KMS-11 (cell line): ENCODE results near the gene LTA.

Experiments
- H2AFZ ChIP-seq: fragments of 200-600 bp; sonication (generic); 2 replicates; pipeline ENCODE4 v1.6.1; 2016; ENCODE audit warnings: antibody characterized with exemption, mixed run types, low read depth
- H3K27ac ChIP-seq: fragments of 200-600 bp; sonication (generic); 2 replicates; pipeline ENCODE4 v1.6.1; 2016; ENCODE audit warnings: mild to moderate bottlenecking, mixed run types
- H3K27me3 ChIP-seq: fragments of 200-600 bp; sonication (generic); 2 replicates; pipeline ENCODE4 v1.6.1; 2017; ENCODE audit warnings: mild to moderate bottlenecking, low read depth, mixed run types, moderate library complexity; ENCODE audit not compliant: insufficient read depth
- H3K36me3 ChIP-seq: fragments of 200-600 bp; sonication (generic); 2 replicates; pipeline ENCODE4 v1.6.1; 2017; ENCODE audit warnings: mild to moderate bottlenecking, mixed run types; ENCODE audit not compliant: insufficient read depth
- H3K4me1 ChIP-seq: fragments of 200-600 bp; sonication (generic); 2 replicates; pipeline ENCODE4 v1.6.1; 2016; ENCODE audit warnings: mild to moderate bottlenecking, low read depth, mixed run types; ENCODE audit not compliant: poor library complexity, severe bottlenecking
- H3K4me2 ChIP-seq: fragments of 200-600 bp; sonication (generic); 2 replicates; pipeline ENCODE4 v1.7.0; 2016; ENCODE audit warnings: mild to moderate bottlenecking, mixed run types
- H3K4me3 ChIP-seq: fragments of 200-600 bp; sonication (generic); IDR thresholded peaks from 2 replicates; pipeline ENCODE4 v1.6.1; 2017; ENCODE audit warnings: low read depth, low read length, mixed read lengths; ENCODE audit not compliant: insufficient read depth
- H3K79me2 ChIP-seq: fragments of 200-600 bp; sonication (generic); 2 replicates; pipeline ENCODE4 v1.6.1; 2016; ENCODE audit warnings: low read depth, mixed run types; ENCODE audit not compliant: insufficient read depth
- H3K9ac ChIP-seq: fragments of 200-600 bp; sonication (generic); 2 replicates; pipeline ENCODE4 v1.6.1; 2016; ENCODE audit warnings: mild to moderate bottlenecking, mixed run types
- H4K20me1 ChIP-seq: fragments of 200-600 bp; sonication (generic); 2 replicates; pipeline ENCODE4 v1.6.1; 2016; ENCODE audit warnings: mild to moderate bottlenecking, mixed run types; ENCODE audit not compliant: insufficient read depth
- TF ChIP-seq, protein P1 (sequence below): fragments of 200-600 bp; sonication (generic); conservative IDR thresholded peaks from 2 replicates; pipeline ENCODE4 v1.6.1; 2017; ENCODE audit warnings: low read depth, mild to moderate bottlenecking, antibody characterized with exemption, low read length, moderate library complexity, mixed read lengths

The LTA gene

DNA sequence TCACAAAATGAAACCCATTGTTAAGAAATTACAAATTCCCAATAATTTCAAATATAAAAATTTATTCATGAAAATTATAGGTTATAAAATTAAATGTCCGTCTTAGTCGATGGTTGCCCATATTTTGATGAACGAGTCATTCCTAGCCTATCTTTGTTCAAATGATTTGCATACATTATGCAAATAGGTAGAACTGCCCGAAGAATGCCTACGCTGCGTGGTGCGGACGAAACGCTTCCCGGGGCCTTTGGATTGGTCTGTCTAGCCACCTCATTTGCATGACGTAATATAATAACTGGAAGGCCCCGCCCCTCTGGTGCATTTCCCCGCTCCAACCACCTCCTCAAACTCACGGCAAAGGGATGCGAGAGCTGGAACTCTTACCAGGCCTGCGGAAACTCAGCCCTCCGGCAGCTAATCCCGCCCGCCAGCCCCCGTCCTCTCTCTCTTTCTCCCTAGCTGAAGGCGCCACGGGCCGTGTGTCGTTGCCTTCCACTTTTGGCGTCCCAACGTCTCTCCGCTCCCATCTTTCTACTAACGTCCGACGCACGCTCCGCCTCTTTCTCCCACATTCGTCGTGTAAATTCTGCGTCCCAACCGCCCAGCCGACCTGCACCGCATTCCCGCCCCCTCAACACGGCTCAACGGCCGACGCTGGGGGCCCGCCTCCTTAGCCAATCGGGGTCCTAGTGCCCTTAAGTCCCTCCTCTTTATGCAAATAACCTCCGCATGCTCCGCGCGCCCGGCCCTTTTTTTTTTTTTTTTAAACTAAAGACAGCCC is 47.9 kb downstream of the LTA start:
- H4K20me1 ChIP-seq: no peaks in the 10 kb centered on the region
- peak overlapping the region; percentile 87 for H3K27ac ChIP-seq
- peaks cover 14% of the 10 kb centered on the region; the same call in 1 of the 2 replicates for H3K36me3 ChIP-seq
- H3K79me2 ChIP-seq: peaks cover 39% of the 10 kb centered on the region
- peak overlapping the region; percentile 48; the same call in 1 of the 2 replicates for H2AFZ ChIP-seq
- TF ChIP-seq, protein P1, sequence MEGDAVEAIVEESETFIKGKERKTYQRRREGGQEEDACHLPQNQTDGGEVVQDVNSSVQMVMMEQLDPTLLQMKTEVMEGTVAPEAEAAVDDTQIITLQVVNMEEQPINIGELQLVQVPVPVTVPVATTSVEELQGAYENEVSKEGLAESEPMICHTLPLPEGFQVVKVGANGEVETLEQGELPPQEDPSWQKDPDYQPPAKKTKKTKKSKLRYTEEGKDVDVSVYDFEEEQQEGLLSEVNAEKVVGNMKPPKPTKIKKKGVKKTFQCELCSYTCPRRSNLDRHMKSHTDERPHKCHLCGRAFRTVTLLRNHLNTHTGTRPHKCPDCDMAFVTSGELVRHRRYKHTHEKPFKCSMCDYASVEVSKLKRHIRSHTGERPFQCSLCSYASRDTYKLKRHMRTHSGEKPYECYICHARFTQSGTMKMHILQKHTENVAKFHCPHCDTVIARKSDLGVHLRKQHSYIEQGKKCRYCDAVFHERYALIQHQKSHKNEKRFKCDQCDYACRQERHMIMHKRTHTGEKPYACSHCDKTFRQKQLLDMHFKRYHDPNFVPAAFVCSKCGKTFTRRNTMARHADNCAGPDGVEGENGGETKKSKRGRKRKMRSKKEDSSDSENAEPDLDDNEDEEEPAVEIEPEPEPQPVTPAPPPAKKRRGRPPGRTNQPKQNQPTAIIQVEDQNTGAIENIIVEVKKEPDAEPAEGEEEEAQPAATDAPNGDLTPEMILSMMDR: no peak
- peak overlapping the region; percentile 94; the same call in 1 of the 2 replicates for H3K9ac ChIP-seq
- H3K4me2 ChIP-seq: peak overlapping the region; percentile 77
- no peaks in the 10 kb centered on the region for H3K27me3 ChIP-seq
- no peak overlapping the region for H3K4me3 ChIP-seq
- H3K4me1 ChIP-seq: peaks cover 32% of the 10 kb centered on the region

DNA sequence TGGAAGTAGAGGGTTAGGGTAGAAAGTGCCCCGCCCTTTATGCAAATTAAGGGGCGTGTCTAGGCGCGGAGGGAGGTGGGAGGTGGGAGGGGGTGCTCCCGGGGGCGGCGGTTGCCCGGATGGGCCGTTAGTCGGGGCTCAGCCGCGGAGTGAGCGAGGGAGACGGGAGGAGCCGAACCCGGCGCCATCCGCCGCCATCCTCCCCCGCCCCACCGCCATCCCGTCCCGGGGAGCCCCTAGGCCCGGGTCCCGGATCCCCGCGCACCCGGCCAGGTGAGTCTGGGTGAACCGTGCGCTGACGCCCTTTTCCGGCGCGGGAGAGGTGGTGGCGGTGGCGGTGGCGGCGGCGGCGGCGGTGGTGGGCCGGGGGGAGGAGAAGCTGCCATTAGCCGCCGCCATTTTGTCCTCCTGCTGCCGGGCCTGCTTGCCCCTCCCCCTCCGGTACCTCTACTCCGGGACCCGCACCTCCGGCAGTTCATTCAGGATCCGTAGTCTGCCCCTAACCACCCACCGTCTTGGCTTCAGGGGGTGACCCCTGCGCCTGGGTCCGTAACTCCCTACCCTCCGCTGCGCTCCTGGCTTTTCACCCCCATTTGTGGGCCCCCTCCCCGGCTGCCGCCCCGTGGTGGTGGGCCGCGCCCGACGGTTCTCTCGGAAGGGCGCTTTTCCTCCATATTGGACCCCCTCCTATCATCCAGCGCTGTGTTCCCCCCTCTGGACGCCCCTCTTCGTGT is 48.7 kb downstream of the LTA start, which contains the start of gene PRRC2A:
Gene PRRC2A, plus strand, starts transcription at position 130 of the 734 bp plus-strand sequence. CDS start 2,075 bp downstream, outside the sequence.
- Histone ChIP-seq H3K27me3 (no peaks in the 10 kb centered on the region), H3K4me2 (peak within 1 kb of the TSS; percentile 92), H3K4me3 (peak within 1 kb of the TSS; percentile 51), H3K36me3 (peaks cover 20% of the 10 kb centered on the region; the same call in 1 of the 2 replicates), H2AFZ (peak within 1 kb of the TSS; percentile 48), H3K27ac (peak within 1 kb of the TSS; percentile 87), H3K9ac (peak within 1 kb of the TSS; percentile 94), H3K4me1 (peaks cover 32% of the 10 kb centered on the region), H4K20me1 (no peaks in the 10 kb centered on the region), H3K79me2 (peaks cover 39% of the 10 kb centered on the region)
- TF ChIP-seq, protein P1: no peak

- Histone ChIP-seq H3K4me2 (peak overlapping the region; percentile 92), H3K4me3 (peak overlapping the region; percentile 51), H4K20me1 (no peaks in the 10 kb centered on the region), H3K27me3 (no peaks in the 10 kb centered on the region), H3K9ac (peak overlapping the region; percentile 94), H3K4me1 (peaks cover 30% of the 10 kb centered on the region), H2AFZ (peak overlapping the region; percentile 22; the same call in 1 of the 2 replicates), H3K27ac (peak overlapping the region; percentile 68), H3K36me3 (peaks cover 25% of the 10 kb centered on the region; the same call in 1 of the 2 replicates), H3K79me2 (peaks cover 39% of the 10 kb centered on the region)
- TF ChIP-seq, protein P1: no peak
Measured at GRCh38 chr6:31621320-31621939, 49.3 kb downstream of the LTA start.

DNA sequence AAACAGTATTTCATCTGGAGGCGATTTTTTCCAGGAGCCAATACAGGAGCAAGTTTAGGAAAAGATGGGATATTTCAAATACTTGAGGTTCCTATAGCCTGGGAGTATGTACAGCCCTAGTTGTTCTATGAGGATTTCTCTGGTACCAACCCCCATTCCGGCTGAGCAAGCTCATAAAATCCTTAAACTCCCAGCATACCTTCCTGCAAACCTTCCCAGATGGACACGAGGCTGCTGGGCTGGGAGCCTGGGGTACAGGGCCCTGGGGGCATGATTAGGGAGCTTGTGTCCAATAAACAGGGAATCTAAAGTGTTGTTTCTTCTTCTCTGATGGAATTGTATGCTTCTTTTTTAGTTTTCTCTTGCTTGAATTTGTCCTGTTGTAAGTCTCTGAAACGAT is 49.9 kb downstream of the LTA start:
- Histone ChIP-seq H3K27ac (peak overlapping the region; percentile 68; the same call in 1 of the 2 replicates), H3K79me2 (peaks cover 39% of the 10 kb centered on the region), H3K9ac (peak overlapping the region; percentile 94; the same call in 1 of the 2 replicates), H3K27me3 (no peaks in the 10 kb centered on the region), H3K36me3 (peaks cover 26% of the 10 kb centered on the region; the same call in 1 of the 2 replicates), H2AFZ (no peak overlapping the region), H3K4me2 (peak overlapping the region; percentile 92), H3K4me3 (peak overlapping the region; percentile 51), H4K20me1 (no peaks in the 10 kb centered on the region), H3K4me1 (peaks cover 24% of the 10 kb centered on the region)
- TF ChIP-seq, protein P1: no peak
